Measurements from ENCODE around the gene GSG1.

Gene GSG1

GRCh38 chr12:13103391-13104033 lies at the start of gene GSG1:
GSG1 (minus strand) TSS chr12:13103667; CDS start chr12:13103512, 155 bp downstream.
- no peak for DNase-seq

DNA sequence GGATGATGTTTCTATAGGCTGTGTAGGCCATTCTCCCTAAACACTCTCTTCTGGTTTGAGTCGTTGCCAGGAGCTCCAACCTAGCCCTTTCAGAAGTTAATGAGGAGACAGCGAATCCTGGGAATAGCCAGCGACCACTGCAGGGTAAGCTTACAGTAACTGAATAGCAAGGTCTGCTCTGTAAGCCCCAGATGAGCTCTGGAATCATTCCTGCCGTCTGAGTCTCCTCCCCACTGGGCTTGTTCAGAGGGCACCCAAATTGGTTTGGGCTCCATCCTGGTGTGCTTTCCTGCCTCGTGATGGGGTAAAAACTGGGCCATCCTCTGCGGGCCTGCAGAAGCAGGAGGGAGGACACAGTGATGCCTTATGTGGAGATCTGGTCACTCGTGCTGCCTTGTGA lies 49.7 kb upstream of the GSG1 start:
- DNase-seq, result no peak

- DNase-seq, result no peak
Measured at GRCh38 chr12:13152756-13153155, 49.3 kb upstream of the GSG1 start.

- no peak for DNase-seq
Measured at GRCh38 chr12:13152281-13152680, 48.8 kb upstream of the GSG1 start.

DNA sequence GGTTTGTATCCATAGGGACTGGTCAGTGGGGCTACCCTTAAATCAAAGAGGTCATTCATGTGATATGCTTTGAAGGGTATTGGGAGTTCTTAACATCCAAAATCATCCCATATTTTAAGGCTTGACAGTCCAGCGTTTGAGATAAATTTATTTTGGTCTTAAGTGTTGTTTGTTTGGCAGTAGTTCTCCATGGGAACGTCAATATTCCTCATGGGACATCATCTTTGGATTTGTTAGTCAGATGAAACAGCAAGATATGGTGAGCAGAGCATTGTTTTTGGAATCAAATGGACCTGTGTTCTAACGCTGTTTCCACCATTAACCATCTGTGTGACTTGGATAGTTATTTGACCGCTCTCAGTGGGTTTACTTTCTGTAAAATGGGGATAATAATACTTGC lies 45.9 kb upstream of the GSG1 start:
- no peak for DNase-seq

DNA sequence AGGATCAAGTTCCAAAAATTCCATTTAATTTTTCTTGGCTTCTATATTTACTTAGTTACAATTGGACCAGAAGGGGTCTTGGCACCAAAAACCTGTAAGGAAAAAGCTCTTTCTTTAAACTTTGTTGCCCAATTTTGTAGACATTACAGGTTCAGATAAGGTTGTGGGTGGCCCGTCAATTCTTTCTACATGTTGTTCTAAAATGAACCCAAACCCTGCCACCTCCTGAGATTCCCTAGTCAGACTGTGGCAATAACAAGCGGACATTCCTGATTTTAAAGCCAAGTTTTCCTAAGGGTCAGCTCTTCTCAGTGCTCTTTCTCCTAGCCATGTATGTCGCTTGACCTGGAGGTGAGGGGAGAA lies 45.0 kb upstream of the GSG1 start:
- no peak for DNase-seq

DNA sequence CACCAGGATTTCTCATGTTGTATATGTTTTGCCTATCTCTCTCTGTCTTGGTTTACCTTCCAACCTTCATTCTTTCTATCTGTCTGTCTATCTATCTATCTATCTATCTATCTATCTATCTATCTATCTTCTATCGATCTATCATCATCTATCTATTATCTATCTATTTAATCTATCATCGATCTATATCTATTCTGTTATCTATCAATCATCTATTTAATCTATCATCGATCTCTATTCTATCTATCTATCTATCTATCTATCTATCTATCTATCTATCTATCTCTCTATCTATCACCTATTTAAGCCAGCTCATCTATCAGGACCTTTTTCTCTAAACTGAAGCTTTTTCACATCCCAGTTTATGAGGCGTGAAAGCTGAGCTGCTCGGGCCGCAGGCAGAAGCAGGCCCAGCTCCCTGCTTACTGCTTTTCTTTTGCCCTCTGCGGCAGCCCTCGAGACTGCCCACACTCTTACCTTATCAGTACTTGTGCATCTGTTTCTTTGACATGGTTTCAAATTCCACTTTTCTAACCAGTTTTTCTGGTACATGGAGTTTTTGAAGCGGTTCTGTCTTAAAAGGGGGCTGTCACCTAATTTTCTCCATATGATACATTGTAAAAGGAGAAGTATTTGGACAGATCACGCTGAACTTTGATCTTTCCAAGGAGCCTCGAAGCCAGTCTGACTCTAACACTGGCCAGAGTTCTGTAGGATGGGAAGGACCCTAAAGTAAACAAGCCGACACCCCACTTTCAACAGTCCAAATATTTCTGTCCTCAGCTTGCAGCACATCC lies 44.4 kb upstream of the GSG1 start:
- DNase-seq, result no peak

GRCh38 chr12:13146336-13146938 lies 43.0 kb upstream of the GSG1 start:
- no peak for DNase-seq

GRCh38 chr12:13144266-13144828 lies 40.9 kb upstream of the GSG1 start:
- no peak for DNase-seq

- DNase-seq, result no peak
Measured at GRCh38 chr12:13142747-13143146, 39.3 kb upstream of the GSG1 start.

GRCh38 chr12:13141686-13142085 lies 38.2 kb upstream of the GSG1 start:
- no peak for DNase-seq

DNA sequence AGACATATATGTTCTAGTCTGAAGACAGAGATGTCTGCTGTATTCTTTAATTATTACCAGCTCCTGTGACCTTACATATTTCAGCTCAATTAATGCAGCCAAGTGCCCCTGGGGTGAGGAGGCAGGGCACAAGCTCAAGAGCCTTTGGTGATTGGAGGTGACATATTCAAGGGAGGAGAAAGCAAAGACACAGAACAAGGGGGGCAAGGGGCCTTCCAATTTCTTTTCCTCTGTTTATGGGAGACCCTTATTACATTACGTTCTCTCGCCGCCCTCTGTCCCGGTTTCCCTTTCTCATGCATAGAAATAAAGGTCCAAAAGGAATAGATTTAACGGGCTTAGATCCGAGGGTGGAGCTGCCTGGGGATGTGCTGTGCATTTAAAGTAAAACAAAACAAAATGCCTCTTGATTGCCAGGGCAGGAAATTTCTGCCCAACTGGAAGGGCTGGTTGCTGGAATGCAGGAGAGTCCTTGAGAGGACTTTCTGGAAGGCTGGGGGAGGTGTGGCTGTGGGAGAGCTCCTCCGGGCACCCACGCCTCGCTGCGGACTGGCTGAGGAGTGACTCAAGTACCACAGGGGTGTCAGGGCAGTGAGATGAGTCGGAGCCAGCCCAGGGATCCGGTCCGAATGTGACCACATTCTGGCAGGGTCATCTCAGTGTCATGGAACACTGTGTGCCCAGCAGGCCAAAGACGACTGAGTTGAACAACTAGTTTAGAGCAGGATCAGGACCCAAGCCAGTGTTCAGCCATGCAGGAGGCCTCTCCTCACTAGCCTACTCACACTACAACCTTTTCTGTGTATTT lies 32.1 kb upstream of the GSG1 start:
- DNase-seq, result no peak

- DNase-seq, result no peak
Measured at GRCh38 chr12:13133886-13134285, 30.4 kb upstream of the GSG1 start.

GRCh38 chr12:13130981-13131380 lies 27.5 kb upstream of the GSG1 start:
- DNase-seq, result no peak

DNA sequence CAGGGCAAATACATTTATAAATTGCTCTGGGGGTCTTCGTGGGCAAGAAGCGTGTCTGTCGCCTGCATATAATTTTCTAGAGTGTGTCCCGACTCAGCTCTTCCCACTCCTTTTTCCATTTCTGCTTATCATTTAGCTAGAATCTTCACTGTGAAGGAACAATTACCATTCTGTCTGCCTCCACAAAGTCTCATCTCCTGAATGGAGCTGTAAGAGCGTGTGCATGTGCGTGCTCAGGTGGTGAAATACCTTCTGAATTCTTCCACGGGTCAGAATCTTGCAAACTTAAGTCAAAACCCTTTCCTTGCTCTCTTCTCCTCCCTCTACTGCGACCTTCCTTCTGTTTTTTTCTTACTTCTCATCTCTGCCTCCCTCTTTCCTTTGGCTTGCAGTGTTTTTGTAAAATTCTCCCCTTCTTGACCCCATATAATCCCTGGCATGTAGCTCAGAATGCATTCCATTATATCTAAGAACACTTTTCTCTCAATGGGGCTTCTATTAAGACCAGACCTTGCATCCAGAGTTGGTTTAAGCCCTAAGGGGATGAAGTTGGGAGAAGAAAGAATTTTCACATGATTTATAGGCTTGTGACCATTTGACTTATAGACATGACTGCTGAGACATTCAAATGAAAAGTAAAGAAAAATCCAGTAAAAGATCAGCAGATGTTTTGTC lies 25.0 kb upstream of the GSG1 start:
- DNase-seq, result no peak

GRCh38 chr12:13127444-13127843 lies 24.0 kb upstream of the GSG1 start:
- no peak for DNase-seq

- DNase-seq, result no peak
Measured at GRCh38 chr12:13126494-13126893, 23.0 kb upstream of the GSG1 start.

DNA sequence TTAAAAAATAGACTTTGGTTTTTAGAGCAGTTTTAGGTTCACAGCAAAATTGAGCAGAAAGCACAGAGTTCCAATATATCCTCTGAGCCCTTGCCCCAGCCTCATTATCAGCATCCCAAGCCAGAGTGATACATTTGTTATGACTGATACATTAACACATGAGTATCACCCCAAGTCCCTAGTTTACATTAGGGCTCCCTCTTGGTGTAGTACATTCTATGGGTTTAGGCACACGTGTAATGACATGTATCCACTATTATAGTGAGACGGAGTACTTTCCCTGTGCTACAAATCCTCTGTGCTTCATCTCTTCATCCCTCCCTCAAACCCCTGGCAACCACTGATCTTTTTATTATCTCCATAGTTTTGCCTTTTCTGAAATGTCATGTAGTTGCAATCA lies 22.5 kb upstream of the GSG1 start:
- DNase-seq, result no peak

- no peak for DNase-seq
Measured at GRCh38 chr12:13124656-13125505, 21.4 kb upstream of the GSG1 start.

- no peak for DNase-seq
Measured at GRCh38 chr12:13121568-13121967, 18.1 kb upstream of the GSG1 start.

DNA sequence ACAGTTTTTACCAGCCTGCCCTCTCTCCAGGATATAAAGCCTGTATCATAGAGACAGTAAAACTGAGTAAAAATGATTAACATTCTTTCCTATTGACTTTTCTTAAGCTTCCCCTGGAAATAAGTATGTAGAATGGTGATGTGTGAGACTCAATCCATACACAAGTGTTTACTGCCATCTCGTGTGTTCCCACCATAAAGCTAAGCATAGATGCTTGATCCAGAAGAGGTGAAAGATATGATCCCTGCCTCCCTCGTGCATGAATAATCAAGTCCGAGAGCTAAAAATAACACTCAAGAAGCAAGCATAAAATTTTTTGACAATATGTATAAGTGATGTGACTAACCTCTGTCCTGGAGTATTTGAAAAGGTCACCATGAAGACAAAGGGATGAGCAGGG lies 16.9 kb upstream of the GSG1 start:
- no peak for DNase-seq

- no peak for DNase-seq
Measured at GRCh38 chr12:13119826-13120225, 16.4 kb upstream of the GSG1 start.
